H54 (cell line): Measurements from ENCODE around the gene MDP1.

ENCODE experiments used
- DNase-seq: peaks from one replicate; pipeline ENCODE4 v3.0.0; 2011; ENCODE audit warnings: low spot score, mixed read lengths; ENCODE audit not compliant: insufficient read length
- FAIRE-seq: peaks from 3 replicates; lab custom pipeline; 2011; peaks lifted over from hg19 to GRCh38; lab: Jason Lieb, UNC
- POLR2A ChIP-seq: IDR thresholded peaks from 2 replicates; pipeline ENCODE4 v1.6.1; 2011; ENCODE audit warnings: low read depth, mild to moderate bottlenecking, low read length

The MDP1 gene

DNA sequence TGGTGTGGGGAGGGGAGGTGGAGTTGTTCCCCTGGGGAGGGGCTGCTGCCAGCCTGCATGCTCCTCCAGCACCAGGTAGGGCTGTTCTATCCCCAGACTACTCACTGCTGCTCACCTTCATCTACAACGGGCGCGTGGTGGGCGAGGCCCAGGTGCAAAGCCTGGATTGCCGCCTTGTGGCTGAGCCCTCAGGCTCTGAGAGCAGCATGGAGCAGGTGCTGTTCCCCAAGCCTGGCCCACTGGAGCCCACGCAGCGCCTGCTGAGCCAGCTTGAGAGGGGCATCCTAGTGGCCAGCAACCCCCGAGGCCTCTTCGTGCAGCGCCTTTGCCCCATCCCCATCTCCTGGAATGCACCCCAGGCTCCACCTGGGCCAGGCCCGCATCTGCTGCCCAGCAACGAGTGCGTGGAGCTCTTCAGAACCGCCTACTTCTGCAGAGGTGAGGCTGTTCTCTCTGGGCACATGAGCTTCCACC, 51.3 kb downstream of the MDP1 start:
- no peak for FAIRE-seq

More for the DNA sequence above, 51.3 kb downstream of the MDP1 start:
- DNase-seq: no peak
- TF ChIP-seq POLR2A: no peak
